Heart right ventricle (tissue), 16 donors: Measurements from ENCODE around the gene NT5M. TPM values are rescaled to one million over a fixed set of nuclear protein-coding genes. Genes with fewer than 3 reads are reported as not detected.
A peak's percentile ranks its signal among the peaks of the same experiment; 100 is the strongest.

ENCODE experiments used
- ATAC-seq, 8 donors: fragments of 200-7000 bp; cut with Tn5 transposase; one replicate each; pipeline ENCODE4 v1.9.1; 2020; ENCODE audit warnings: mild to moderate bottlenecking in 8 of 8, moderate library complexity in 8 of 8, moderate number of reproducible peaks in 1 of 8
- DNase-seq, 2 donors: peaks; one replicate each; pipeline ENCODE4 v3.0.0-alpha.2; 2020
- H3K27ac ChIP-seq, 10 donors: fragments of 200-600 bp; sonication (generic) in 2 of 10; one replicate each; pipeline versions ENCODE4 v1.5.0 to v1.8.0; 2020 to 2022; ENCODE audit warnings: mild to moderate bottlenecking in 3 of 10
- H3K27me3 ChIP-seq, 7 donors: fragments of 200-600 bp; one replicate each; pipeline ENCODE4 v1.8.0; 2021 to 2022; ENCODE audit warnings: mild to moderate bottlenecking in 2 of 7
- H3K36me3 ChIP-seq, 9 donors: fragments of 200-600 bp; sonication (generic) in 1 of 9; one replicate each; pipeline versions ENCODE4 v1.5.0 to v1.8.0; 2020 to 2022; ENCODE audit warnings: mild to moderate bottlenecking in 2 of 9
- H3K4me1 ChIP-seq, 9 donors: fragments of 200-600 bp; sonication (generic) in 1 of 9; one replicate each; pipeline versions ENCODE4 v1.5.0 to v1.8.0; 2020 to 2022; ENCODE audit warnings: mild to moderate bottlenecking in 4 of 9
- H3K4me3 ChIP-seq, 10 donors: fragments of 200-600 bp; sonication (generic) in 2 of 10; one replicate each; pipeline versions ENCODE4 v1.5.0 to v1.8.0; 2020 to 2022; ENCODE audit warnings: mild to moderate bottlenecking in 7 of 10, moderate library complexity in 2 of 10
- H3K9me3 ChIP-seq, 11 donors: fragments of 200-600 bp in 10 of 11; sonication (generic) in 2 of 11; one replicate each; pipeline versions ENCODE4 v1.5.0 to v1.8.0; 2013 to 2022; ENCODE audit warnings: mild to moderate bottlenecking in 2 of 11, control low read depth in 1 of 11, moderate library complexity in 1 of 11
- CTCF ChIP-seq, 9 donors: fragments of 200-600 bp; sonication (generic) in 2 of 9; IDR thresholded peaks; one replicate each; pipeline versions ENCODE4 v1.5.0 to v1.8.0; 2021 to 2022; ENCODE audit warnings: antibody characterized with exemption in 9 of 9, mild to moderate bottlenecking in 5 of 9, moderate library complexity in 1 of 9
- WGBS, 2 donors: extraction: QIAGEN DNeasy Blood & Tissue Kit; methylation state at CpG; one replicate each; pipeline ENCODE4 v1.1.7; 2013; ENCODE audit warnings: inconsistent platforms in 1 of 2; 5-methylcytosine and 5-hydroxymethylcytosine counted together
- intact Hi-C, 10 donors: fragments of 100-400 bp; cut with DNase I; formaldehyde crosslinking; loops; one replicate each; pipeline versions ENCODE4 v1.11.1 to v1.14.2; 2022
- polyA plus RNA-seq, 2 donors: library from polyadenylated mRNA; stranded (reverse); fragments of 200-250 nt; gene quantifications; one replicate each; pipeline ENCODE4 v1.2.3, GENCODE V29; 2013
- total RNA-seq, 10 donors: library from RNA; stranded (reverse); fragmentation: NEBNext Ultra II Directional in 3 of 10; extraction: Animal tissue kit (Norgen Biotek cat#: 25700) in 3 of 10; gene quantifications; one replicate each; pipeline versions ENCODE4 v1.2.1 to v1.2.4, GENCODE V29; 2021 to 2023
- donor health status: Arrhythmogenic right ventricular cardiomyopathy.
- donor health status: ischemic (EF 13 %, LVEDD 7.1; RV severe dilation, severe dysfunction).
- donor health status: healthy with polysubstance abuse.
- donor health status: DM: no; HTN: yes; CAD: no.
- donor health status: DM: no; HTN: no; CAD: no.
- donor health status: ischemic (EF 25% LVEDD 6.9; RV normal size, moderate dysfunction).
- donor health status: ischemic (EF 25% LVEDD 5.7; RV mildly dilated, moderate dysfunction).
- donor health status: healthy.
- donor health status: DM: yes; HTN: yes; CAD: no.
- donor health status: Ischemic cardiomyopathy.
- donor health status: ischemic (EF 35%, LVEDD 5.7; RV mildly dilated, moderate dysfunction).
- donor health status: nonischemic (EF 11% LVEDD 7.7; RV severe dilation, severe dysfunction).
- donor health status: DM: yes; HTN: yes; CAD: no.
- donor health status: PGD.
- donor health status: ischemic (EF 29% LVEDD 5.4; RV normal size, mild dysfunction).
- donor health status: nonischemic (EF 23%, LVEDD 6.1; RV moderate dilation, normal function).

The NT5M gene
- total and polyA plus RNA-seq, 12 donors, result 4.9 to 15.8 (median 9.8) TPM

- peaks cover 0 to 9% (median 0%) of the 10 kb centered on the region in 9 donors for H3K36me3 ChIP-seq
- no peaks in the 10 kb centered on the region for H3K9me3 ChIP-seq
Measured at GRCh38 chr17:17313350-17313991, 10.3 kb downstream of the NT5M start.

GRCh38 chr17:17314501-17315071 is 11.4 kb downstream of the NT5M start:
- no peak for TF ChIP-seq CTCF (IDR thresholded peaks at IDR 0.05)
- H3K9me3 ChIP-seq, result no peaks in the 10 kb centered on the region

More at GRCh38 chr17:17313350-17313991, 10.3 kb downstream of the NT5M start:
- Histone ChIP-seq H3K27ac (no peak overlapping the region), H3K4me3 (no peak overlapping the region), H3K4me1 (no peaks in the 10 kb centered on the region), H3K27me3 (no peaks in the 10 kb centered on the region)
- peak; percentile 16 to 64 (median 53) for TF ChIP-seq CTCF (IDR thresholded peaks at IDR 0.05)
- ATAC-seq (peak in 6 of 8 donors; percentile 43 to 65 (median 64)), DNase-seq (peak; percentile 19 to 39)
- intact Hi-C loops, result loop anchor here in 5 of 10 donors (2.0 to 10.0 kb wide), 2 partner anchors 309 to 313 kb away; no protein-coding TSS in a partner anchor
- 55 to 62% methylated on average over 12 of the region's 12 CpGs for WGBS, 2 donors

GRCh38 chr17:17315142-17315821 is 12.1 kb downstream of the NT5M start:
- 79 to 94% methylated on average over 6 of the region's 6 CpGs for WGBS, 2 donors
- H3K27me3 ChIP-seq, result no peaks in the 10 kb centered on the region
- DNase-seq (no peak), ATAC-seq (no peak)
- peaks cover 0 to 9% (median 0%) of the 10 kb centered on the region in 9 donors for H3K36me3 ChIP-seq
- H3K4me3 ChIP-seq, result no peak overlapping the region
- H3K27ac ChIP-seq, result no peak overlapping the region
- no peaks in the 10 kb centered on the region for H3K4me1 ChIP-seq
- no peak for TF ChIP-seq CTCF (IDR thresholded peaks at IDR 0.05)
- intact Hi-C loops, result loop anchor here in 4 of 10 donors (10.0 kb wide), 1 partner anchor 310 kb away; no protein-coding TSS in a partner anchor
- H3K9me3 ChIP-seq, result no peaks in the 10 kb centered on the region

More at GRCh38 chr17:17314501-17315071, 11.4 kb downstream of the NT5M start:
- Histone ChIP-seq H3K4me3 (no peak overlapping the region), H3K27ac (no peak overlapping the region), H3K4me1 (no peaks in the 10 kb centered on the region), H3K27me3 (no peaks in the 10 kb centered on the region), H3K36me3 (peaks cover 0 to 9% (median 0%) of the 10 kb centered on the region in 9 donors)
- ATAC-seq (no peak), DNase-seq (no peak)
- intact Hi-C loops, result loop anchor here in 4 of 10 donors (10.0 kb wide), 1 partner anchor 310 kb away; no protein-coding TSS in a partner anchor
- 66 to 68% methylated on average over 5 of the region's 5 CpGs for WGBS, 2 donors

- no peak overlapping the region for H3K27ac ChIP-seq
- TF ChIP-seq CTCF (IDR thresholded peaks at IDR 0.05), result no peak
- WGBS, 2 donors, result 94 to 95% methylated on average over 16 of the region's 16 CpGs
- DNase-seq (no peak), ATAC-seq (no peak)
- no peaks in the 10 kb centered on the region for H3K9me3 ChIP-seq
- H3K36me3 ChIP-seq, result peaks cover 0 to 6% (median 0%) of the 10 kb centered on the region in 9 donors
- intact Hi-C loops, result no loop called here
- H3K27me3 ChIP-seq, result no peaks in the 10 kb centered on the region
- no peak overlapping the region for H3K4me3 ChIP-seq
- H3K4me1 ChIP-seq, result no peaks in the 10 kb centered on the region
Measured at GRCh38 chr17:17320188-17320910, 17.2 kb downstream of the NT5M start.
